Retina (tissue), 1 donor: ENCODE results near the gene CNGA4.
A peak's percentile ranks its signal among the peaks of the same experiment; 100 is the strongest.
"Not testable (repeated sequence)": the region's sequence is repeated elsewhere in the genome, so short reads cannot be mapped to it uniquely, and the experiment has no call there.

ENCODE experiments used
- DNase-seq: peaks from one replicate; pipeline ENCODE4 v3.0.0-alpha.2; 2016

Gene CNGA4

DNA sequence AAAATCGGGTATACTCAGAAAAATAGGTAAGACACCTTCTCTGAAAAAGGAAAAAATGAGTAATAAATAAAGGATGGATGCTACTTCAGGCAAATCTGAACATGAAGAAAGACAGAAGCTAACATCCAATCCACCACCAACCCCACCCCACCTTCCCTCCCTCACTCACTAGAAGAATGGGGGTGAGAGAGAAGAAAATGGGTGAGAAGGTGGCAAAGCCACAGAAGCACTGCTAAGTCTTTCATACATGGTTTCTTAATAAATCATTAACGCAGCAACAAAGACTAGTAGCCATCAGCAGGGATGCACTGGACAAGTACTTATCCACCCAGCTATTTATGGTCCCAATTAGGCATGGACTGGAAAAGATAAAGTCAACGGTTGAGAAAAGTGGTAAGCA lies 10.4 kb upstream of the CNGA4 start:
- DNase-seq = no peak

DNA sequence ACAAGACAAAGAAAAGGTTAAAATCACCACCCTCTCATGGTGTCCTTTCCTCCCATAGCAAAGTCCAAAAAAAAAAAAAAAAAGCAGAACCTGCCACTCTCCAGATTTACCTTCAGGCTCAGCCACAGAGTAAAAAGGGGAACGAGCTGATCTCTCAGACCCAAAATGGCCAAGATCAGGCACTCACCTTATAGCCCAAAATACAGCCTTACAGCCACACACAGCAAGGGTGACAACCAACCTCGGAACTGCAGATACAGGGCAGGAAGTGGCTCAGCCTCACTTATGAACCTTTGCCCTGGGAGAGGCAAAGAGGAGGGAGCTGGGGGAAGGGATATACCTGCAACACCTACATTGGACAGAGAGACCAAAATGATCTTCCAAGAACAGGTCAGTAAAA lies 9.0 kb upstream of the CNGA4 start:
- DNase-seq = no peak

DNA sequence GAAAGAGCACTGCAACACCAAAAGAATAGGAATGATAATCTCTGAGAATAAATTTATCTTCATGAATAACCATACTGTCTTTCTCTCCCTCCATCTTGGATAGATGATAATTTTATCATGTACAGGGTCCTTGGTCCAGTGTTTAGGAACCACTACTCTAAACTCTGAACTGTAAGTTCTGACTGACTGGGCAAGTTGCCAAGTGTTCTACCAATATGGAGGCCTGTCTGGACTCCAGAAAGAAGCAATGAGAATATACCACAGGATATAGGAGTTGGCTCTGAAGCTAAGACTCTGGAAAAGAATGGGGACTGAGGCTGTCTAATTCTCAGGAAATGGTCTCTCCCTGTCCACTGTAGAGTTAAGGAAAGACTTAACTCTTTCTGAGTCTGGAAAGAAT lies 6.0 kb upstream of the CNGA4 start:
- DNase-seq = no peak

DNA sequence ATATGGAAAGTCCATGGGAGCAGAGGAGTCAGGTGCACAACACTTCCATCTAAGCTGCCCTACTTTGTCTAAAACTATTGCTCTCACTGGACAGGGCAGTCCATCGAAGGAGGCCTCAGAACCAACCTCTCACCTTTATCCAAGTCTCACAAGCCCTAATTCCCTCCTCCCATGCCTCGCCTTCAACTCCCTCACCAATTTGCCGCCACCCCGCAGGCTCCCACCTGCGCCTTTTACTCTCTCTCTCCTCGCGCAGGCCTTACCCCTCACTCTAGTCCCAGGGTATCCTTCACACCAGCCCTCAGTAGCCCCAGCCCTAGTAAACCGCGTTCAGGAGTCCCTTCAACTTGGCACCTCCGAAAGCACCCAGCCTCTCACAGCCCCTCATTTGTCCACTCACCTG lies 4.9 kb upstream of the CNGA4 start:
- DNase-seq = no peak

DNA sequence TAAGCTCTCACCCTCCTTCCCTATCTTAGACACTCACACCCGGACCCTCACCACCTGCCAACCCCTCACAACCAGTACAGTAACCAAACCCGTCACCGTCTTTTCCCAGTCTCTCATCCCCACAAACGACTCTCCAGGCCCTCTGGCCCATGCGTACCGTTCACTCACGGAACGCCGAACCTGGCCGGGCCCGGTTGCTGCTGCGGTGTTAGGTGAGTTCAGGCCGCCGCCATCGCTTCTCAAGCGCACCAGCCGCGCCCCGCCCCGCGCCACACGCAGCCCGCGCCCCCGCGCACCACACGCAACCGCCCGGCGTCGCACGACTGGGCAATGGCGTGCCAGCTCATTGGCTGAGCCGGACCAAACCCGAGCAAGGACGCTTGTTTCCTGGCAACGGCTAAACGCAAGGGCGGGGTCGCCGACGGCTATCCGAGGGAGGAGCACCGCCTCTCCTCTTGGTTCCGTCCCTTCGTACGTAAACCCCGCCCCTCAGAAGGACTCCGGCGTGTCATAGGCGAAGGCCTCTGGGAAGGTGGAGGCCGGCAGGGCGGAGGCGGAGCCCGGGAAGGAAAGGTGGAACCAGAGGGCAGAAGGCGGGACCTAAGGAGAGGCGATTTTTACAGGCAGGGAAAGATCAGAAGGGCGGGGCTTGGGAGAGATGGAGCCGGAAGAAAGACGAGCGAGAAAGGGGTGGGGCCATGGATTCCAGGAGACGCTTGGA lies 4.3 kb upstream of the CNGA4 start, which contains the start of gene FHIP1B:
Gene FHIP1B (minus strand): TSS at position 250 of the 721 bp plus-strand sequence. CDS start 10,120 bp downstream, outside the sequence.
- DNase-seq = peak; percentile 98

DNA sequence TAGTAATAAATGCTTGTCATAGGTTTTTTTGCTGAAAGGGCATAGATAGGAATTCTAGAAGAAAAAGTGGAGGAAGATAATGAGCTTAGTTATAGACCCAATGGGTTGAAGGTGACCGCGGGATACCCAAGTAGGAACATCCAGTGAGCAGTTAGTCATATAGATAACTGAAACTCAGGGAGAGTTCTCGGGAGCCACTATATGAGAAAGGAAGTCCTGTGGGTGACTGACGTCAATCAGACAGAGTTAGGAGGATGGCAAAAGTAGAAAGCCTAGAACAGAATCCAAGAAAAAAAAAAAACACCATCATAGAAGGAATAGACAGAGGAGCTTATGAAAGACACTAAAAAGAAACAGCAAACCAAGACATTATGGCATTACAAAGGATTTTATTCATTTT lies 1.6 kb upstream of the CNGA4 start:
- DNase-seq = no peak

- DNase-seq = no peak
Observed at GRCh38 chr11:6237761-6238302, 1.1 kb upstream of the CNGA4 start.

DNA sequence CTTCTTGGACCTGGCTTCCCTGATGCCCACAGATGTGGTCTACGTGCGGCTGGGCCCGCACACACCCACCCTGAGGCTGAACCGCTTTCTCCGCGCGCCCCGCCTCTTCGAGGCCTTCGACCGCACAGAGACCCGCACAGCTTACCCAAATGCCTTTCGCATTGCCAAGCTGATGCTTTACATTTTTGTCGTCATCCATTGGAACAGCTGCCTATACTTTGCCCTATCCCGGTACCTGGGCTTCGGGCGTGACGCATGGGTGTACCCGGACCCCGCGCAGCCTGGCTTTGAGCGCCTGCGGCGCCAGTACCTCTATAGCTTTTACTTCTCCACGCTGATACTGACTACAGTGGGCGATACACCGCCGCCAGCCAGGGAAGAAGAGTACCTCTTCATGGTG lies 1.2 kb downstream of the CNGA4 start:
- DNase-seq = no peak

GRCh38 chr11:6240781-6241180 lies 1.9 kb downstream of the CNGA4 start:
- DNase-seq = no peak

DNA sequence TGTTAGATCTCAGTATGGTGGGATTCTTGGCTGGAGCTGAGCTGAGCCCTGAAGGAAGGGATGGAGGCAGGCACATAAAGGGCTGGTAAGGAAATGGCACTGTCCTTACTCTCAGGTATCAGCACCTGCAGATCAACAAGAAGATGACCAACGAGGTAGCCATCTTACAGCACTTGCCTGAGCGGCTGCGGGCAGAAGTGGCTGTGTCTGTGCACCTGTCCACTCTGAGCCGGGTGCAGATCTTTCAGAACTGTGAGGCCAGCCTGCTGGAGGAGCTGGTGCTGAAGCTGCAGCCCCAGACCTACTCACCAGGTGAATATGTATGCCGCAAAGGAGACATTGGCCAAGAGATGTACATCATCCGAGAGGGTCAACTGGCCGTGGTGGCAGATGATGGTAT lies 2.4 kb downstream of the CNGA4 start:
- no peak for DNase-seq

- DNase-seq = no peak
Observed at GRCh38 chr11:6245536-6245935, 6.6 kb downstream of the CNGA4 start.

DNA sequence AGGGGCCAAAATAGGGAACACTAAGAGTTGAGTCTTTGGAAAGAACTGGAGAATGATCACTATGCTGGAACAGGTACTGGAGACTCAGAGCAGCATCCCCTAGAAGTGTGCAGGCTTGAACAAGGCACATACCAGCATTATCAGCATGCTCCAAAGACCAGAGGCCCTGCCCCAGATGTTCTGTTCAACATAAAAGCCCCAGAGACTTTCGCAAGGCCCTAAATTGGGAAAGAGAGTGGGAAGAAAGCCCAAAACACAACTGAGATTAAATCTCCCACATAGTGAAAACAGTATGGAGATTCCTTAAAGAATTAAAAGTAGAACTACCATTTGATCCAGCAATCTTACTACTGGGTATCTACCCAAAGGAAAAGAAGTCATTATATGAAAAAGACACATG lies 9.4 kb downstream of the CNGA4 start:
- no peak for DNase-seq

GRCh38 chr11:6248897-6249296 lies 10.0 kb downstream of the CNGA4 start:
- not testable (repeated sequence) for DNase-seq

GRCh38 chr11:6249770-6250555 lies 11.1 kb downstream of the CNGA4 start:
- DNase-seq = no peak

DNA sequence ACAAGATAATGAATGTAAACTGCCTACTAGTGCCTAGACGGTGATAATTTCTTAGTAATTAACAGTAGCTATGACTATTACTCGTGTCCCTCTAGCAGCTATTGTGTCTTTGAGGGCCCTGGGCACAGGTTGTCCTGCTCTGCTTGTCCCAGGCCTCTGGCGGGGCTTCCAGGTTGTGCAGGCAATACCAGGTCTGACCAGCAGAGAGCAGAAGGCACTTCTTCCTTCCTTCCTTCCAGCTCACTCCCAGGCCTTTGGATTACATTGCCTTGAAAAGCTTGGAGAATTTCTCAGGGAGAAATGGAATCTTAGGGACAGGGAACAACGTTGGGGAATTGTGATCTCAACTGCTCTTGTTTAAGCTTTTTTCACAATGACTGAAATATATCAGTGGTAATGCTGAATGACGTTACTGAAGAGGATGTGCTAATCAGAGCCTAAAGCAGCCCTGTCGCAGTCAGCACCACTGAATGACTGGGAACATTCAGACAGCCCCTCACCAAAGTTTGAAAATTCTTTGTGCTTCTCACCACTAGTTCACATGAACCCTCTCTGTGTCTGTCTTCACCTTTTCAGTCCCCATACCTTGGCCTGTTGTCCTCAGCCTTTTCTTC lies 12.3 kb downstream of the CNGA4 start:
- peak; percentile 89 for DNase-seq

GRCh38 chr11:6251990-6252473 lies 13.1 kb downstream of the CNGA4 start:
- DNase-seq = peak; percentile 22

DNA sequence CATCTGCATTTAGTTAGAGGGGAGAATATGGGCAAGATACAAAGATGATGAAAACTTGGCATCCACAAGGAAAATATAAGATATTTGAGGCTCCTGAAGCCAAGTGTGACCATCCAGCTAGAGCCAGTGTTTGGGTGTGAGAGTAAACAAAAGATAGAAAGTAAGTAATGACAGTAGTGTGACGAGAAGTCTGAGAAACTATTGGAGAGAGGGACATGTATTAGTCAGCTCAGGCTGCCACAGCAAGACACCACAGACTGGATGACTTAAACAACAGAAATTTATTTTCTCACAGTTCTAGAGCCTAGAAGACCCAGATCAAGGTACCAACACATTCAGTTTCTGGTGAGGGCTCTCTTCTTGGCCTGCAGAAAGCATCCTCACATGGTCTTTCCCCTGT lies 14.3 kb downstream of the CNGA4 start:
- DNase-seq = no peak

- no peak for DNase-seq
Observed at GRCh38 chr11:6258141-6258540, 19.3 kb downstream of the CNGA4 start.

- DNase-seq = peak; percentile 79
Observed at GRCh38 chr11:6258571-6259081, 19.7 kb downstream of the CNGA4 start.

DNA sequence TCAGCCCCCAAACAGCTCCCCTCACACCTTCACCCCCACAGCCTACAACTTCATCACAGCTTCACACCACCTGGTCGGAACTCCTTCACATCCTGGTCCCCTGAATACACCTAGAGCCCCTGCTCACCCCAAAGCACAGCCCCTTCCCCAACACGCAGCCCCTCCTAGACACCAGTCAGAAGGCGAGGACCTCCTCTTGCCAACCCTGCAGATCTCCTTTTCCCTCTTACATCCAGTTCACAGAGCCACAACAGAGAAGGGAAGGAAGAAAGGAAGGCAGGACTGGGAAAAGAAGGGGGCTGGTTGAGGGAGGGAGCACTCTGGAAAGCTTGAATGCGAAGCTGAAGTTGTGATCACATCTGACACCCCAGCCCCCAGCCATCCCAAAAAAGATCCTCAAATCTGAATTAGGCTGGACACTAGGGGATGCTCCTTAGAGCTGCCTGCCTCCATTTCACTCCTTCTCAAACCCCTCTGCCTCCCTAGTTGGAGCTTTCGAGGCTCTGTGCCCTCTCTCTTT lies 21.4 kb downstream of the CNGA4 start:
- peak; percentile 23 for DNase-seq

DNA sequence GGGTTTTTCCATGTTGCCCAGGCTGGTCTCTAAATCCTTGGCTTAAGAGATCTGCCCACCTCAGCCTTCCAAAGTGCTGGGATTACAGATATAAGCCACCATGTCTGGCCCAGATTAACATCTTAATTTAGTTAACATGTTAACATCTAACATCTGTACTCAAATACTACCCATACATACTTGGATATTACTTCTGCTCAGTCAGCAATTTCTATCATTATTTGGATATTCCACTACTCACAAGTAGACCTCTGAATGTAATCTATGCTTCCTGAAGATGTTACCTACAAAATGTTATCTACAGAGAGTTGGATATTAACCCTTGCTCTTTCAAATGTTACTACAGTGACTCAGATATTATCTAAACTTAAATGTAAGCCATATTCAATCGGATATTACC lies 24.8 kb downstream of the CNGA4 start:
- DNase-seq = no peak

DNA sequence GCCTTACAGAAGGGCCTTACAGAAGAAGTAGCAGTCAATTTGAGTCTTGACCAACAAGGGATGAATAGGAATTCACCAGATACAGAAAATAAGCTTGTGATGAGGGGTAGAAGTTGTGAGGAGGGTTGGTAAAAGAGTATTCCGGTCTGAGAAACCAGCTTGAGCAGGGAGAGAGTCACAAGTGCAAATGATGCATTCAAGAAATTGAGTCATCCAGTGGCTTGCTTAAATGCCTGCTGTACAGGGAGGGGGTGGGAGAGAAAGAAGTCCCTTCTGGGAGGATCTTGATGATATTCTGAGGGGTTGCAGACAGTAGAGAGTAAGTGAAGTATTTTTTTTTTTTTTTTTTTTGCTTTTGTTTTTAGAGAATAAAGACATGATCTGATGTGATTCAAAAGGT lies 29.9 kb downstream of the CNGA4 start:
- no peak for DNase-seq

DNA sequence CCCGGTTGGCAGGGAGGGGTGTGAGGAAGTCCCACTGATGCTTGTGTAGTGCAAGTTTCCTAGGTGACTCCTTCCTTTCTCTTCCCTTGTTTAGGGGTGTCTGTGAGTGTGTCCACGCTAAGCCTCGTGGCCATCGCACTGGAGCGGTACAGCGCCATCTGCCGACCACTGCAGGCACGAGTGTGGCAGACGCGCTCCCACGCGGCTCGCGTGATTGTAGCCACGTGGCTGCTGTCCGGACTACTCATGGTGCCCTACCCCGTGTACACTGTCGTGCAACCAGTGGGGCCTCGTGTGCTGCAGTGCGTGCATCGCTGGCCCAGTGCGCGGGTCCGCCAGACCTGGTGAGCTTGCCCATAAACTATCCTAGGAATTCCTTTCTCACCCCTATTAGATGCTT lies 31.1 kb downstream of the CNGA4 start:
- DNase-seq = no peak
